ENCODE data around the gene RAP2A.

The RAP2A gene

DNA sequence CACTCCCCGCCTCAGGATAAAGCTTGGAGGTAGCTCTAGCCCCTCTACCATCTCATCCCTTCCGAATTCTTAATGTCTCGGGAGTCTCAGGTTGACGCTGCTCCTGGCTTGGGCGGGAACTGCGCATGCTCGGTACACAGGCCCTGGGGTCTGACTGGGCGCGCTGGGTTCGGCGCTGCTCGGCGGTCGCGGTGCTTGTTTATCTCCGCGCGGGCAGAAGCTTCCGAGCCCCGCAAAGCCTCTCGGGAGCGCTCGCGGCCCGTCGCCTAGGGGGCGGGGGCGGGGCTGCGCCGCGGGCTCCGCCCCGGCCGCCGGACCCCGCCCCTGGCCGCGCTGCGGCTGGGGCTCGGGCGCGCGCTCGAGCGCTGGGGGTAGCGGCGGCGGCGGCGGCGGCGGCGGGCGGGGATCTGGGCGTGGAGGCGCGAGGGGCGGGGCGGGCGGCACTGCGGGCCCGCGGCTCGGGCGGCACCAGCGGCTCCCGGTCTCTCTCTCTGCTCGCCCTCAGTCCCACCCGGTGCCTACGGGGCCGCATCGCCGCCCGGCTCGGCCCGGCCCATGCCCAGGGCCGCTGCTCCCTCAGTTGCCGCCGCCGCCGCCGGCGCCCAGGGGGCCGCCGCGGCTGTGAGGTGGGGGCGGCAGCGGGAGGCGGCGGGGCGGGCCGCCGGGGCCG, at the start of gene RAP2A:
Gene RAP2A (plus strand): TSS at position 443 of the 670 bp plus-strand sequence. CDS start 302 bp downstream, outside the sequence.
- TF ChIP-seq, protein P1, sequence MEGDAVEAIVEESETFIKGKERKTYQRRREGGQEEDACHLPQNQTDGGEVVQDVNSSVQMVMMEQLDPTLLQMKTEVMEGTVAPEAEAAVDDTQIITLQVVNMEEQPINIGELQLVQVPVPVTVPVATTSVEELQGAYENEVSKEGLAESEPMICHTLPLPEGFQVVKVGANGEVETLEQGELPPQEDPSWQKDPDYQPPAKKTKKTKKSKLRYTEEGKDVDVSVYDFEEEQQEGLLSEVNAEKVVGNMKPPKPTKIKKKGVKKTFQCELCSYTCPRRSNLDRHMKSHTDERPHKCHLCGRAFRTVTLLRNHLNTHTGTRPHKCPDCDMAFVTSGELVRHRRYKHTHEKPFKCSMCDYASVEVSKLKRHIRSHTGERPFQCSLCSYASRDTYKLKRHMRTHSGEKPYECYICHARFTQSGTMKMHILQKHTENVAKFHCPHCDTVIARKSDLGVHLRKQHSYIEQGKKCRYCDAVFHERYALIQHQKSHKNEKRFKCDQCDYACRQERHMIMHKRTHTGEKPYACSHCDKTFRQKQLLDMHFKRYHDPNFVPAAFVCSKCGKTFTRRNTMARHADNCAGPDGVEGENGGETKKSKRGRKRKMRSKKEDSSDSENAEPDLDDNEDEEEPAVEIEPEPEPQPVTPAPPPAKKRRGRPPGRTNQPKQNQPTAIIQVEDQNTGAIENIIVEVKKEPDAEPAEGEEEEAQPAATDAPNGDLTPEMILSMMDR (IDR thresholded peaks at IDR 0.05; ENCODE audit: low read depth, low read length): no peak

DNA sequence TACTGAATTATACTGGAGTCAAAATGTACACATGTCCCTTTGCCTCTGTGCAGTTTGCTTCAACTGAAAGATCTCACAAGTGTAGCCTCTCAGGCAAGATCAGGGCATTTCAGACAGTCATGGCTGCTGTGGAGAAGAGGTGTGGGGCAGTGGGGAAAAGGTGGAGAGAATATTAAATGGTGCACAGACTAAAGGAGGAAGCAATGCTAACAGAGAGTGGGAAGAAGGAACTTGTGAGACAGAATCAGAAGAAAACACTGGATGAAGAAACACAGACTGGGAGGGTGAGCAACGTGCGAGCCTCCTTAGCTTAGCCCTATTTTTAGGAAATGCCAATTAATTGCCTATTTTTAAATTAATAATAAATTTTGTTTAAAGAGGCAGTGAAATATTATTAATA, 49.6 kb upstream of the RAP2A start:
- H3K4me3 ChIP-seq (ENCODE audit: low read depth, low read length): no peak overlapping the region
- TF ChIP-seq, protein P1 (IDR thresholded peaks at IDR 0.05; ENCODE audit: low read depth, low read length): no peak

More for the DNA sequence above, at the start of gene RAP2A:
- peak within 1 kb of the TSS; percentile 93 for H3K4me3 ChIP-seq (ENCODE audit: low read depth, low read length)

GRCh38 chr13:97385146-97385545, 48.8 kb upstream of the RAP2A start:
- TF ChIP-seq, protein P1 (IDR thresholded peaks at IDR 0.05; ENCODE audit: low read depth, low read length): no peak
- no peak overlapping the region for H3K4me3 ChIP-seq (ENCODE audit: low read depth, low read length)

GRCh38 chr13:97385854-97386253, 48.1 kb upstream of the RAP2A start:
- TF ChIP-seq, protein P1 (IDR thresholded peaks at IDR 0.05; ENCODE audit: low read depth, low read length): no peak
- H3K4me3 ChIP-seq (ENCODE audit: low read depth, low read length): no peak overlapping the region

DNA sequence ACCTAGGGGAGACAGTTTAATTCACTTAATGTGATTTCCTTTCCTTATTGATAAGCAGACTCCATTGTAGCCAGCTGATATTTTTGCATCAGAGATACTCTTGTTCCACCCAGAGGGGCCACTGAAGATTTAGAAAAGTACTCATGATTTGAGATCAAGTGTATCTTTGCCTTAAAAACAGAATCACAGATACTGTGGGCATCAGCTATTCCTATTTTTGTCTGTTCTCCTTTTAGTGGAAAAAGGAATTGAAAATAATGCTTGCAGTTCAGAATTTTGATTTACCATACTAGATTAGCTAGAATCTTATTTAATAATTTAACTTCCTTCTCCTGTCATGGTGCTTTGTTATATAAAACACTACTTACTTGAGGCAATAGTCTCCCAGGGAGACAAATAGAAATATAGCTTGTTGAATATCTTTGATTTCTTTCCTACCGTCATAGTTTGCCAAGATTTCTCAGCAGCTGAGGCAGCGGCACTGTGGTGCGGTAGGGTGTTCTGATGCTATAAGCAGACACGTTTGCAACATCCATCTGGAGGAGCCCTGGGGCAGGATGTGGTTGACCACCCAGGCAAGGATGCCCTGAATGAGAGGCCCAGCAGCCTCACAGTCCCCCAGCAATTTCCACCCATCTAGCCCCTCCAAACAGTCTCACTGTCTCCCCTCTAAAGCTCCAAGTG, 47.0 kb upstream of the RAP2A start:
- TF ChIP-seq, protein P1 (IDR thresholded peaks at IDR 0.05; ENCODE audit: low read depth, low read length): no peak

GRCh38 chr13:97387485-97387839, 46.5 kb upstream of the RAP2A start:
- no peak overlapping the region for H3K4me3 ChIP-seq (ENCODE audit: low read depth, low read length)
- TF ChIP-seq, protein P1 (IDR thresholded peaks at IDR 0.05; ENCODE audit: low read depth, low read length): no peak

More for the DNA sequence above, 47.0 kb upstream of the RAP2A start:
- H3K4me3 ChIP-seq (ENCODE audit: low read depth, low read length): no peak overlapping the region

GRCh38 chr13:97387890-97388289, 46.1 kb upstream of the RAP2A start:
- H3K4me3 ChIP-seq (ENCODE audit: low read depth, low read length): no peak overlapping the region
- TF ChIP-seq, protein P1 (IDR thresholded peaks at IDR 0.05; ENCODE audit: low read depth, low read length): no peak

All from WI38 (cell line).